ENCODE results near the gene DNLZ.

The DNLZ gene

GRCh38 chr9:136333486-136333885 lies 30.1 kb downstream of the DNLZ start:
- Histone ChIP-seq H3K4me3 (no peak overlapping the region), H3K27ac (no peak overlapping the region)
- TF ChIP-seq CTCF (IDR thresholded peaks at IDR 0.05): no peak
- DNase-seq (ENCODE audit: low spot score): no peak

GRCh38 chr9:136333045-136333444 lies 30.5 kb downstream of the DNLZ start:
- DNase-seq (ENCODE audit: low spot score): no peak
- no peak overlapping the region for H3K4me3 ChIP-seq
- H3K27ac ChIP-seq: no peak overlapping the region
- TF ChIP-seq CTCF (IDR thresholded peaks at IDR 0.05): no peak

GRCh38 chr9:136332482-136332983 lies 31.0 kb downstream of the DNLZ start:
- Histone ChIP-seq H3K4me3 (no peak overlapping the region), H3K27ac (no peak overlapping the region)
- TF ChIP-seq CTCF (IDR thresholded peaks at IDR 0.05): no peak
- no peak for DNase-seq (ENCODE audit: low spot score)

GRCh38 chr9:136331556-136332481 lies 31.7 kb downstream of the DNLZ start:
- no peak overlapping the region for H3K4me3 ChIP-seq
- no peak overlapping the region for H3K27ac ChIP-seq
- TF ChIP-seq CTCF (IDR thresholded peaks at IDR 0.05): no peak
- no peak for DNase-seq (ENCODE audit: low spot score)

- TF ChIP-seq CTCF (IDR thresholded peaks at IDR 0.05): no peak
- no peak overlapping the region for H3K4me3 ChIP-seq
- no peak overlapping the region for H3K27ac ChIP-seq
- DNase-seq (ENCODE audit: low spot score): no peak
These were observed 32.5 kb downstream of the DNLZ start for GRCh38 chr9:136331030-136331429.

- Histone ChIP-seq H3K4me3 (no peak overlapping the region), H3K27ac (no peak overlapping the region)
- no peak for DNase-seq (ENCODE audit: low spot score)
- no peak for TF ChIP-seq CTCF (IDR thresholded peaks at IDR 0.05)
These were observed 33.0 kb downstream of the DNLZ start for GRCh38 chr9:136330406-136330990.

Measured in coronary artery (tissue), 2 donors.